Stomach (tissue), 4 donors: ENCODE data around the gene DFFB.

Experiments
- EP300 ChIP-seq: sonication (generic); formaldehyde crosslinking; IDR thresholded peaks from one replicate; pipeline ENCODE4 v1.6.1; 2017; ENCODE audit warnings: antibody characterized with exemption
- POLR2A ChIP-seq, 4 donors: fragments of 450-650 bp; IDR thresholded peaks; one replicate each; pipeline ENCODE4 v1.6.1; 2016; ENCODE audit warnings: antibody characterized with exemption in 4 of 4, control low read depth in 2 of 4, mild to moderate bottlenecking in 1 of 4, moderate library complexity in 1 of 4
- POLR2AphosphoS5 ChIP-seq, 3 donors: sonication (generic); formaldehyde crosslinking; IDR thresholded peaks; one replicate each; pipeline ENCODE4 v1.6.1; 2016; ENCODE audit warnings: antibody characterized with exemption in 3 of 3
- TF ChIP-seq, protein P1 (sequence below), 7 experiments: fragments of 450-650 bp in 4 of 7; fragments of 200-600 bp in 3 of 7; sonication (generic) in 3 of 7; IDR thresholded peaks; one replicate each; pipeline ENCODE4 v1.5.1; 2016 to 2019; ENCODE audit warnings: antibody characterized with exemption in 7 of 7, control low read depth in 2 of 7, mild to moderate bottlenecking in 1 of 7

DNA sequence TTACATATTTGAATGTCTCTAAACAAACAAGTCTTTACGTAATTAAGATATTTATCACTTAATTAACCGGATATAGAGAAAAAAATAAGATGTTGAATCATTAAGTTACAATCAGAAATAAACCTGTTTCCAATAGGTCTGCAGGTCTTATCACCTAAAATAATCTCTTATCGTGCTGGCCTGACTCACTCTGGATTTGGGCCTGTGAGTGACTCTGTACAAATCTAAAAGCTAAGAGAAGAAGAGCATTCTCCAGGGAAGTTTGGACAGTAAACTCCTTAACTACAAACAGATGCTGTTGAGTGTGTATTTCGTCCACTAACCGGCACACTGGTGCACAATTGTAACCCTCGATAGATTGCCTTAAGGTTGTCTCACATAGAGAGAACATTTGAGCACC, 25.6 kb upstream of the DFFB start:
- TF ChIP-seq POLR2AphosphoS5 (IDR thresholded peaks at IDR 0.05), result no peak
- TF ChIP-seq, protein P1, sequence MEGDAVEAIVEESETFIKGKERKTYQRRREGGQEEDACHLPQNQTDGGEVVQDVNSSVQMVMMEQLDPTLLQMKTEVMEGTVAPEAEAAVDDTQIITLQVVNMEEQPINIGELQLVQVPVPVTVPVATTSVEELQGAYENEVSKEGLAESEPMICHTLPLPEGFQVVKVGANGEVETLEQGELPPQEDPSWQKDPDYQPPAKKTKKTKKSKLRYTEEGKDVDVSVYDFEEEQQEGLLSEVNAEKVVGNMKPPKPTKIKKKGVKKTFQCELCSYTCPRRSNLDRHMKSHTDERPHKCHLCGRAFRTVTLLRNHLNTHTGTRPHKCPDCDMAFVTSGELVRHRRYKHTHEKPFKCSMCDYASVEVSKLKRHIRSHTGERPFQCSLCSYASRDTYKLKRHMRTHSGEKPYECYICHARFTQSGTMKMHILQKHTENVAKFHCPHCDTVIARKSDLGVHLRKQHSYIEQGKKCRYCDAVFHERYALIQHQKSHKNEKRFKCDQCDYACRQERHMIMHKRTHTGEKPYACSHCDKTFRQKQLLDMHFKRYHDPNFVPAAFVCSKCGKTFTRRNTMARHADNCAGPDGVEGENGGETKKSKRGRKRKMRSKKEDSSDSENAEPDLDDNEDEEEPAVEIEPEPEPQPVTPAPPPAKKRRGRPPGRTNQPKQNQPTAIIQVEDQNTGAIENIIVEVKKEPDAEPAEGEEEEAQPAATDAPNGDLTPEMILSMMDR (IDR thresholded peaks at IDR 0.05), result no peak
- TF ChIP-seq POLR2A (IDR thresholded peaks at IDR 0.05), result no peak
- no peak for TF ChIP-seq EP300
